NCI-H1048 (cell line): ENCODE data around the gene HTT-AS.

Experiments used
- DNase-seq: peaks from one replicate; lab custom pipeline; 2025; lab: John Stamatoyannopoulos, UW

Gene HTT-AS

GRCh38 chr4:3030566-3031356 lies 43.6 kb downstream of the HTT-AS start:
- DNase-seq: no peak

- DNase-seq: no peak
Measured at GRCh38 chr4:3029464-3029863, 44.9 kb downstream of the HTT-AS start.

- no peak for DNase-seq
Measured at GRCh38 chr4:3026540-3026939, 47.8 kb downstream of the HTT-AS start.

GRCh38 chr4:3025881-3026280 lies 48.5 kb downstream of the HTT-AS start:
- no peak for DNase-seq

- no peak for DNase-seq
Measured at GRCh38 chr4:3022651-3023050, 51.7 kb downstream of the HTT-AS start.

- DNase-seq: no peak
Measured at GRCh38 chr4:3022112-3022511, 52.2 kb downstream of the HTT-AS start.

- DNase-seq: no peak
Measured at GRCh38 chr4:3021627-3022026, 52.7 kb downstream of the HTT-AS start.

GRCh38 chr4:3021127-3021526 lies 53.2 kb downstream of the HTT-AS start:
- no peak for DNase-seq

GRCh38 chr4:3019145-3019846 lies 55.0 kb downstream of the HTT-AS start:
- no peak for DNase-seq

- DNase-seq: no peak
Measured at GRCh38 chr4:3017504-3017903, 56.8 kb downstream of the HTT-AS start.

- no peak for DNase-seq
Measured at GRCh38 chr4:3016961-3017360, 57.4 kb downstream of the HTT-AS start.

GRCh38 chr4:3013839-3014350 lies 60.4 kb downstream of the HTT-AS start:
- DNase-seq: no peak
